Measurements from ENCODE around the gene PPM1B. TPM values are rescaled to one million over a fixed set of nuclear protein-coding genes. Genes with fewer than 3 reads are reported as not detected.

Gene PPM1B
- total and polyA plus RNA-seq, 2 of the 4 experiments (the other 2 are of a cell fraction), result 13.4 to 14.7 TPM

DNA sequence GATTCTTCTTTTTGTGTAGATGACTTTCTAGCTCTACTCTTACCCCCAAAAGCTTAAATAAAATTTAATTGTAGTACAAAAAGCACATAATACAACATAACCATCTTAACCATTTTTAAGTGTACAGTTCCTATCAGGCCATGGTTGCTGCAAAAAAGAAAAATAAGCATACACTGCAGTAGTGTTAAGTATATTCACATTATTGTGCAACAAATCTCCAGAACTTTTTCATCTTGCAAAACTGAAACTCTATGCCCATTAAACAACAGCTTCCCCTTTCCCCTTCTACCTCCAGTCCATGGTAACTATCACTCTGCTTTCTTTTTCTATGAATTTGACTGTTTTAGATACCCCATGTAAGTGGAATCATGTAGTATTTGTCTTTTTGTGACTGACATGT is 18.1 kb downstream of the PPM1B start:
- Histone ChIP-seq H3K9me3 (ENCODE audit: control insufficient read depth, insufficient read depth, low read length) (no peaks in the 10 kb centered on the region), H3K18ac (ENCODE audit: low read depth, low read length) (no peak overlapping the region), H4K20me1 (ENCODE audit: insufficient read depth, low read length) (peaks cover 30% of the 10 kb centered on the region; the same call in 1 of the 2 replicates), H3K9me1 (ENCODE audit: insufficient read depth, low read length) (no peaks in the 10 kb centered on the region), H3K36me3 (ENCODE audit: control insufficient read depth, insufficient read depth, low read length) (no peaks in the 10 kb centered on the region), H2AK5ac (ENCODE audit: low read depth, low read length) (no peak overlapping the region), H3K79me1 (ENCODE audit: low read depth in 1 of 2, low read length in 2 of 2) (peaks cover 14 to 59% of the 10 kb centered on the region in 2 experiments), H3K56ac (ENCODE audit: extremely low read depth, insufficient read depth, low read length) (no peak overlapping the region), H3K27ac (ENCODE audit: insufficient read depth, low read length) (no peak overlapping the region), H3K9ac (ENCODE audit: low read depth, low read length) (no peak overlapping the region), H3K23ac (ENCODE audit: low read depth, low read length) (no peak overlapping the region), H3K4me3 (ENCODE audit: insufficient read depth, low read depth, low read length) (no peak overlapping the region), H3K27me3 (ENCODE audit: control insufficient read depth, insufficient read depth, low read length) (no peaks in the 10 kb centered on the region), H2AFZ (replicated peaks; ENCODE audit: low read length, poor library complexity) (no peak overlapping the region), H3K4me1 (ENCODE audit: control insufficient read depth, insufficient read depth, low read length) (no peaks in the 10 kb centered on the region), H3K4ac (ENCODE audit: low read depth, low read length) (no peak overlapping the region), H4K91ac (ENCODE audit: insufficient read depth, low read depth, low read length) (no peak overlapping the region), H2BK15ac (ENCODE audit: low read depth, low read length) (no peak overlapping the region), H3K4me2 (ENCODE audit: low read depth, low read length) (peak overlapping the region; percentile 38; the same call in 1 of the 2 replicates), H4K8ac (ENCODE audit: low read depth in 2 of 2, low read length in 2 of 2) (no peak overlapping the region), H2BK5ac (ENCODE audit: low read depth, low read length, poor library complexity, severe bottlenecking) (peak overlapping the region; percentile 18), H4K5ac (ENCODE audit: low read depth, low read length) (no peak overlapping the region), H2AK9ac (replicated peaks; ENCODE audit: low read depth, low read length, poor library complexity) (no peak overlapping the region), H2BK120ac (ENCODE audit: low read depth, low read length) (no peak overlapping the region), H3K14ac (replicated peaks; ENCODE audit: low read depth, low read length) (no peak overlapping the region), H2BK20ac (ENCODE audit: low read depth, low read length) (no peak overlapping the region)
- DNase-seq (no peak), ATAC-seq (ENCODE audit: low read depth) (peak; percentile 51)
- TF ChIP-seq CHD1 (IDR thresholded peaks at IDR 0.05; ENCODE audit: low read depth, low read length) (no peak), CEBPB (IDR thresholded peaks at IDR 0.05; ENCODE audit: low read depth, low read length) (peak; percentile 79)
- dilution Hi-C loops (cut with HindIII; ENCODE audit: low sequenced_read_pairs, unreplicated experiment) (no loop called here), intact Hi-C loops (cut with micrococcal nuclease) (loop anchor here (1.0 kb wide), 1 partner anchor 46 kb away; no protein-coding TSS in a partner anchor), in situ Hi-C loops (cut with MboI; ENCODE audit: low sequenced_read_pairs) (no loop called here)
- ChIA-PET CTCF (no interaction called here), POLR2A (ENCODE audit: unreplicated experiment) (interaction anchor here (1.0 kb wide), 1 partner anchor 11 kb away, joined by 13 read pairs; no protein-coding TSS in a partner anchor)
- no TSS peak for BruUV-seq (replicated peaks)

Data from IMR-90 (cell line).